Measurements from ENCODE around the gene TRANK1. TPM values are rescaled to one million over a fixed set of nuclear protein-coding genes. Genes with fewer than 3 reads are reported as not detected.
"Not testable (repeated sequence)": the region's sequence is repeated elsewhere in the genome, so short reads cannot be mapped to it uniquely, and the experiment has no call there.

TRANK1 gene
- total RNA-seq, 1 donor from 2014 or later = 135 TPM

- intact Hi-C loops (cut with micrococcal nuclease) = loop anchor here (1.0 to 2.0 kb wide), 9 partner anchors 12 to 229 kb away; no protein-coding TSS in a partner anchor
- no peak for TF ChIP-seq CTCF (IDR thresholded peaks at IDR 0.05)
- POLR2A ChIA-PET = interaction anchor here (0.6 to 2.0 kb wide), 16 partner anchors 14 to 260 kb away, joined by 3 to 15 read pairs (median 5); partner anchors contain the start of genes EPM2AIP1, MLH1 and TRANK1
- Mint-ChIP-seq H3K27ac (peak overlapping the region; percentile 33), H3K9me3 (no peaks in the 10 kb centered on the region), H3K4me3 (no peak overlapping the region), H3K4me1 (peaks cover 20% of the 10 kb centered on the region), H3K36me3 (ENCODE audit: low read depth) (no peaks in the 10 kb centered on the region), H3K27me3 (no peaks in the 10 kb centered on the region)
- no peak for ATAC-seq (ENCODE audit: low read depth)
- CTCF ChIA-PET = interaction anchor here (0.5 to 4.7 kb wide), 45 partner anchors 7 to 256 kb away, joined by 3 to 71 read pairs (median 5); partner anchors contain the start of genes EPM2AIP1, MLH1 and TRANK1
- DNase-seq = no peak
Observed at GRCh38 chr3:36957862-36958686, 13.2 kb upstream of the TRANK1 start.

- POLR2A ChIA-PET = interaction anchor here (0.8 to 2.9 kb wide), 4 partner anchors 13 to 55 kb away, joined by 3 to 9 read pairs (median 6); partner anchors contain the start of gene TRANK1
- Mint-ChIP-seq H3K9me3 (no peaks in the 10 kb centered on the region), H3K36me3 (ENCODE audit: low read depth) (no peaks in the 10 kb centered on the region)
Observed at GRCh38 chr3:36957063-36957462, 12.2 kb upstream of the TRANK1 start.

GRCh38 chr3:36956155-36956554, 11.3 kb upstream of the TRANK1 start:
- intact Hi-C loops (cut with micrococcal nuclease) = no loop called here
- ChIA-PET CTCF (interaction anchor here (1.0 to 4.7 kb wide), 7 partner anchors 14 to 87 kb away, joined by 3 to 71 read pairs (median 5); no protein-coding TSS in a partner anchor), POLR2A (interaction anchor here (2.9 kb wide), 1 partner anchor 12 kb away, joined by 9 read pairs; the partner anchor contains the start of gene TRANK1)
- H3K36me3 Mint-ChIP-seq (ENCODE audit: low read depth) = no peaks in the 10 kb centered on the region
- DNase-seq (no peak), ATAC-seq (ENCODE audit: low read depth) (no peak)
- no peaks in the 10 kb centered on the region for H3K9me3 Mint-ChIP-seq
- no peaks in the 10 kb centered on the region for H3K27me3 Mint-ChIP-seq
- no peak for TF ChIP-seq CTCF (IDR thresholded peaks at IDR 0.05)
- no peak overlapping the region for H3K4me3 Mint-ChIP-seq
- H3K27ac Mint-ChIP-seq = no peak overlapping the region
- H3K4me1 Mint-ChIP-seq = peaks cover 20% of the 10 kb centered on the region

More at GRCh38 chr3:36957063-36957462, 12.2 kb upstream of the TRANK1 start:
- CTCF ChIA-PET = interaction anchor here (0.8 to 4.7 kb wide), 16 partner anchors 12 to 165 kb away, joined by 3 to 71 read pairs (median 12); partner anchors contain the start of gene TRANK1
- H3K4me3 Mint-ChIP-seq = no peak overlapping the region
- ATAC-seq (ENCODE audit: low read depth) = no peak
- no peak for DNase-seq
- no peaks in the 10 kb centered on the region for H3K27me3 Mint-ChIP-seq
- intact Hi-C loops (cut with micrococcal nuclease) = no loop called here
- H3K4me1 Mint-ChIP-seq = peaks cover 20% of the 10 kb centered on the region
- H3K27ac Mint-ChIP-seq = no peak overlapping the region
- TF ChIP-seq CTCF (IDR thresholded peaks at IDR 0.05) = no peak

GRCh38 chr3:36954452-36955134, 9.7 kb upstream of the TRANK1 start:
- ATAC-seq (ENCODE audit: low read depth) (no peak), DNase-seq (no peak)
- TF ChIP-seq CTCF (IDR thresholded peaks at IDR 0.05) = no peak
- Mint-ChIP-seq H3K4me3 (no peak overlapping the region), H3K27me3 (no peaks in the 10 kb centered on the region), H3K36me3 (ENCODE audit: low read depth) (no peaks in the 10 kb centered on the region), H3K9me3 (no peaks in the 10 kb centered on the region), H3K4me1 (peaks cover 20% of the 10 kb centered on the region), H3K27ac (no peak overlapping the region)
- CTCF ChIA-PET = interaction anchor here (1.9 kb wide), 1 partner anchor 19 kb away, joined by 5 read pairs; no protein-coding TSS in a partner anchor
- intact Hi-C loops (cut with micrococcal nuclease) = no loop called here
- POLR2A ChIA-PET = interaction anchor here (0.6 to 2.9 kb wide), 2 partner anchors 10 to 22 kb away, joined by 3 to 9 read pairs; partner anchors contain the start of gene TRANK1

- peaks cover 12% of the 10 kb centered on the region for H3K9me3 Mint-ChIP-seq
- CTCF ChIA-PET = interaction anchor here (2.7 kb wide), 1 partner anchor 11 kb away, joined by 14 read pairs; no protein-coding TSS in a partner anchor
- intact Hi-C loops (cut with micrococcal nuclease); DNase-seq; H3K4me3 Mint-ChIP-seq; ATAC-seq (ENCODE audit: low read depth); H3K27me3 Mint-ChIP-seq; H3K36me3 Mint-ChIP-seq (ENCODE audit: low read depth); H3K27ac Mint-ChIP-seq: not testable (repeated sequence)
- POLR2A ChIA-PET = interaction anchor here (1.0 kb wide), 1 partner anchor 25 kb away, joined by 3 read pairs; no protein-coding TSS in a partner anchor
- peaks cover 12% of the 10 kb centered on the region for H3K4me1 Mint-ChIP-seq
Observed at GRCh38 chr3:36947814-36948213, 3.0 kb upstream of the TRANK1 start.

All from activated B cell treated with CpG ODN at 0.5 μM for 24 hours (primary cell).